Activated naive CD4-positive, alpha-beta T cell treated with anti-CD3 and anti-CD28 coated beads, Interleukin-2, amount 10 ng/mL, durations not matched to agents 7 days and 5 days (primary cell): ENCODE data around the gene DIPK1C.

Source experiments
- CTCF ChIA-PET: fragments of 350-600 bp; sonication (Branson Sonifier 250); formaldehyde crosslinking; loops from one replicate; lab custom pipeline; 2021; ENCODE audit warnings: antibody characterized with exemption; lab: Charles Lee
- DNase-seq: peaks from one replicate; pipeline ENCODE4 v3.0.0-alpha.2; 2020
- H3K27ac Mint-ChIP-seq: one replicate; pipeline ENCODE4 v1.8.0; 2021; ENCODE audit warnings: mild to moderate bottlenecking, moderate library complexity, mixed read lengths
- H3K27me3 Mint-ChIP-seq: one replicate; pipeline ENCODE4 v1.8.0; 2021; ENCODE audit warnings: mild to moderate bottlenecking, mixed read lengths
- H3K36me3 Mint-ChIP-seq: one replicate; pipeline ENCODE4 v1.8.0; 2021; ENCODE audit warnings: mixed read lengths
- H3K4me1 Mint-ChIP-seq: one replicate; pipeline ENCODE4 v1.8.0; 2021; ENCODE audit warnings: mixed read lengths
- H3K4me3 Mint-ChIP-seq: one replicate; pipeline ENCODE4 v1.8.0; 2021; ENCODE audit warnings: mild to moderate bottlenecking, moderate library complexity, mixed read lengths
- H3K9me3 Mint-ChIP-seq: one replicate; pipeline ENCODE4 v1.8.0; 2021; ENCODE audit warnings: mixed read lengths

Gene DIPK1C

GRCh38 chr18:74395006-74395405 is 62.1 kb downstream of the DIPK1C start:
- Mint-ChIP-seq H3K36me3 (no peaks in the 10 kb centered on the region), H3K4me1 (peaks cover 24% of the 10 kb centered on the region), H3K4me3 (no peak overlapping the region), H3K27ac (no peak overlapping the region), H3K27me3 (peaks cover 73% of the 10 kb centered on the region), H3K9me3 (no peaks in the 10 kb centered on the region)
- no peak for DNase-seq
- CTCF ChIA-PET: no interaction called here

GRCh38 chr18:74392323-74392722 is 64.8 kb downstream of the DIPK1C start:
- Mint-ChIP-seq H3K27ac (no peak overlapping the region), H3K4me3 (no peak overlapping the region), H3K27me3 (peaks cover 51% of the 10 kb centered on the region), H3K4me1 (peaks cover 30% of the 10 kb centered on the region), H3K9me3 (no peaks in the 10 kb centered on the region), H3K36me3 (no peaks in the 10 kb centered on the region)
- DNase-seq: no peak
- CTCF ChIA-PET: no interaction called here

- Mint-ChIP-seq H3K9me3 (no peaks in the 10 kb centered on the region), H3K27me3 (peaks cover 47% of the 10 kb centered on the region), H3K4me1 (peaks cover 30% of the 10 kb centered on the region), H3K4me3 (no peak overlapping the region), H3K36me3 (no peaks in the 10 kb centered on the region), H3K27ac (no peak overlapping the region)
- DNase-seq: no peak
- CTCF ChIA-PET: interaction anchor here (3.2 kb wide), 1 partner anchor 12 kb away, joined by 10 read pairs; no protein-coding TSS in a partner anchor
These were observed 66.2 kb downstream of the DIPK1C start for GRCh38 chr18:74390900-74391299.

GRCh38 chr18:74389991-74390390 is 67.1 kb downstream of the DIPK1C start:
- H3K9me3 Mint-ChIP-seq: no peaks in the 10 kb centered on the region
- H3K4me3 Mint-ChIP-seq: no peak overlapping the region
- H3K36me3 Mint-ChIP-seq: no peaks in the 10 kb centered on the region
- H3K27ac Mint-ChIP-seq: no peak overlapping the region
- H3K4me1 Mint-ChIP-seq: peaks cover 30% of the 10 kb centered on the region
- peaks cover 40% of the 10 kb centered on the region for H3K27me3 Mint-ChIP-seq
- CTCF ChIA-PET: interaction anchor here (2.3 to 3.2 kb wide), 2 partner anchors 11 to 14 kb away, joined by 5 to 10 read pairs; no protein-coding TSS in a partner anchor
- no peak for DNase-seq

GRCh38 chr18:74389171-74389927 is 67.8 kb downstream of the DIPK1C start:
- Mint-ChIP-seq H3K4me1 (peaks cover 30% of the 10 kb centered on the region), H3K4me3 (no peak overlapping the region), H3K27ac (no peak overlapping the region), H3K27me3 (peaks cover 38% of the 10 kb centered on the region), H3K9me3 (no peaks in the 10 kb centered on the region), H3K36me3 (no peaks in the 10 kb centered on the region)
- CTCF ChIA-PET: interaction anchor here (1.1 to 3.2 kb wide), 3 partner anchors 11 to 14 kb away, joined by 3 to 10 read pairs (median 5); no protein-coding TSS in a partner anchor
- no peak for DNase-seq

GRCh38 chr18:74388227-74388626 is 68.9 kb downstream of the DIPK1C start:
- no peak overlapping the region for H3K27ac Mint-ChIP-seq
- CTCF ChIA-PET: interaction anchor here (2.3 to 3.2 kb wide), 2 partner anchors 9 to 13 kb away, joined by 5 to 10 read pairs; no protein-coding TSS in a partner anchor
- no peaks in the 10 kb centered on the region for H3K9me3 Mint-ChIP-seq
- no peak for DNase-seq
- no peak overlapping the region for H3K4me3 Mint-ChIP-seq
- peaks cover 30% of the 10 kb centered on the region for H3K4me1 Mint-ChIP-seq
- no peaks in the 10 kb centered on the region for H3K36me3 Mint-ChIP-seq
- H3K27me3 Mint-ChIP-seq: peaks cover 34% of the 10 kb centered on the region

GRCh38 chr18:74387383-74387782 is 69.7 kb downstream of the DIPK1C start:
- Mint-ChIP-seq H3K4me1 (peaks cover 30% of the 10 kb centered on the region), H3K9me3 (no peaks in the 10 kb centered on the region), H3K4me3 (no peak overlapping the region), H3K27me3 (peaks cover 29% of the 10 kb centered on the region), H3K27ac (no peak overlapping the region), H3K36me3 (no peaks in the 10 kb centered on the region)
- CTCF ChIA-PET: no interaction called here
- DNase-seq: no peak
